HG03469 (cell line): ENCODE data around the gene RFWD3.
"Not testable (repeated sequence)": the region's sequence is repeated elsewhere in the genome, so short reads cannot be mapped to it uniquely, and the experiment has no call there.

ENCODE experiments used
- ATAC-seq: cut with Tn5 transposase; IDR thresholded peaks from one replicate; pipeline ENCODE4 v1.9.1; 2021; ENCODE audit warnings: mild to moderate bottlenecking, moderate library complexity, moderate number of reproducible peaks; ENCODE audit not compliant: unreplicated experiment

RFWD3 gene, protein sequence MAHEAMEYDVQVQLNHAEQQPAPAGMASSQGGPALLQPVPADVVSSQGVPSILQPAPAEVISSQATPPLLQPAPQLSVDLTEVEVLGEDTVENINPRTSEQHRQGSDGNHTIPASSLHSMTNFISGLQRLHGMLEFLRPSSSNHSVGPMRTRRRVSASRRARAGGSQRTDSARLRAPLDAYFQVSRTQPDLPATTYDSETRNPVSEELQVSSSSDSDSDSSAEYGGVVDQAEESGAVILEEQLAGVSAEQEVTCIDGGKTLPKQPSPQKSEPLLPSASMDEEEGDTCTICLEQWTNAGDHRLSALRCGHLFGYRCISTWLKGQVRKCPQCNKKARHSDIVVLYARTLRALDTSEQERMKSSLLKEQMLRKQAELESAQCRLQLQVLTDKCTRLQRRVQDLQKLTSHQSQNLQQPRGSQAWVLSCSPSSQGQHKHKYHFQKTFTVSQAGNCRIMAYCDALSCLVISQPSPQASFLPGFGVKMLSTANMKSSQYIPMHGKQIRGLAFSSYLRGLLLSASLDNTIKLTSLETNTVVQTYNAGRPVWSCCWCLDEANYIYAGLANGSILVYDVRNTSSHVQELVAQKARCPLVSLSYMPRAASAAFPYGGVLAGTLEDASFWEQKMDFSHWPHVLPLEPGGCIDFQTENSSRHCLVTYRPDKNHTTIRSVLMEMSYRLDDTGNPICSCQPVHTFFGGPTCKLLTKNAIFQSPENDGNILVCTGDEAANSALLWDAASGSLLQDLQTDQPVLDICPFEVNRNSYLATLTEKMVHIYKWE

GRCh38 chr16:74666425-74667254, at the start of gene RFWD3:
TSS of gene RFWD3 (minus strand) at chr16:74666877. CDS start at chr16:74661449, 5,428 bp downstream.
- peak; percentile 99 for ATAC-seq

GRCh38 chr16:74716355-74716754, 49.7 kb upstream of the RFWD3 start:
- ATAC-seq, result no peak

GRCh38 chr16:74713876-74714275, 47.2 kb upstream of the RFWD3 start:
- no peak for ATAC-seq

DNA sequence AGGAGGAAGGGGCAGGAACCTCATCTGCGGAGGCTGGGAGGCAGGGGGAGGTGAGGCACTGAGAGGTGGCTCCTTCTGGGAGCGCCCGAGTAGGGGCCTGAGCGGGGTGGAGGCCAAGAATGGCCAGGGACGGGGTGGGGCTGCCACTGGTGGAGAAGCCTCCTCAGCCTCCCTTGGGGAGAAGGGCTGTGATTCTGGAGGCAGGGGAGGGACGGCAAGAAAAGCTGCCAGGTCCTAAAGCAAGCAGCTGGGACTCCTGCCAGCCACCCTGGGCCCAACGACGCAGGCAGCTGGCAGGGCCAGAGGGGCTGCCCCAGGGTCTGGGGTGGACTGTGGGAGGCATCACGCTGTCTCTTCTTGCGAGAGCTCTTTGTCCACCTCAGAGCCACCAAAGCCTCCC, 46.6 kb upstream of the RFWD3 start:
- no peak for ATAC-seq

GRCh38 chr16:74711938-74712337, 45.3 kb upstream of the RFWD3 start:
- no peak for ATAC-seq

GRCh38 chr16:74710401-74710800, 43.7 kb upstream of the RFWD3 start:
- no peak for ATAC-seq

DNA sequence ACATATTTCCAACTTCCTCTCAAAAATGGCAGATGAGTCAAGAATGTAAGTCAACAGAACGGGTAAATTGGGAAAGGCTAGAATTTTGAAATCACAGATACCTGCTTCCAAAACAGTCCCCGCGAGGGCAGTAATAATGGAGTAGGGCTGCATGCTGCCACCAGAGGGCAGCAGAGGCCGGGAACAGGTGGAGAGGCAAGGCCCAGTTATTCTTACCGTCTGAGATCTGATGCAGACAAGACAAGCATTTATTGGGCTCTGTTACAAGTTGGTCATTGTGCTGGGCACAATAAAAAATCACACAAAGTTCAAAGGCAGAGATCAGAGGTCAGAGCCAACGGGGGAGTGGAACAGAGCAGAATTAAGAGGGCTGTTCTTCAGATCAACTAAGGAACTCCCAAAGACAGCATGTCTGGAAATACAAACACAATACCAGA, 42.8 kb upstream of the RFWD3 start:
- ATAC-seq, result peak; percentile 72

DNA sequence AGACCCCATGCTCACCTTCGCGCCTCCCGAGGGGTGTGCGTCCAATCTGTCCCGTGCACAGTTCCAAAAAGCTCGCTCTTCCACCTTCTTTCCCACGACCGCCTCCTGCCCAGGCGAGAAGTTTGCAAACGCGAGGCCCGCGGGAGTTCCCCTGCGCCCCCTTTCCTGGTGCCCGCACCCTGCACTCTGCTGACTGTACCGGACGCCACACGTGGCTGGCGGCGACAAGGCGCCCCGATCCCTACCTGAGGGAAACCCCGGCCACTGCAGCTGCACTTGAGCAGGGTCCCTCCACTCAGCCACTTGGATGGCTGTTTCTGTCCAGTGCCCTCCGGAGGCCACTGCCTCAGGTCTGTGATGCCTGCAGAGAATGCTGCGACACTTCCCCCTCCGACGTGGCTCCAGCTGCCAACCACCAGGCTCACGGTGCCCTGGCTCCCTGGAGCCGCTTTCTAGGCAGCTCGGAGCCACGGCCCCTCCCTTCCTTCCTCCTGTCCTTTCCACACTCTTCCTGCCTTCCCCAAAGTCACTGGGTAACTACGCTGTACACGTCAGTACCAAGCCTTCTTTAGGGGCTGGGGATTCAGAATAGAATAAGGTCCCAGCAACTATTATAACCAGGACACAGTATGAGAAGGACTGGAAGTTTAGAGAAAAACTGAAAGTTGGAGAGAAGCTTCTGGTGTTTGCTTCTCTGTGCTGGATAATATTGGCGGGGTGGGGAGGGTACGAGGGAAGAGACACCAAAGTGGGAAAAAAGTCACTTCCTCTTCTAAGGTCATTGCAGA, 34.0 kb upstream of the RFWD3 start, which contains the start of gene MLKL:
Gene MLKL, minus strand, starts transcription at position 425 of the 788 bp plus-strand sequence. CDS start 5,105 bp downstream, outside the sequence.
- ATAC-seq, result no peak

- ATAC-seq, result no peak
These were observed 33.4 kb upstream of the RFWD3 start for GRCh38 chr16:74700116-74700437.

DNA sequence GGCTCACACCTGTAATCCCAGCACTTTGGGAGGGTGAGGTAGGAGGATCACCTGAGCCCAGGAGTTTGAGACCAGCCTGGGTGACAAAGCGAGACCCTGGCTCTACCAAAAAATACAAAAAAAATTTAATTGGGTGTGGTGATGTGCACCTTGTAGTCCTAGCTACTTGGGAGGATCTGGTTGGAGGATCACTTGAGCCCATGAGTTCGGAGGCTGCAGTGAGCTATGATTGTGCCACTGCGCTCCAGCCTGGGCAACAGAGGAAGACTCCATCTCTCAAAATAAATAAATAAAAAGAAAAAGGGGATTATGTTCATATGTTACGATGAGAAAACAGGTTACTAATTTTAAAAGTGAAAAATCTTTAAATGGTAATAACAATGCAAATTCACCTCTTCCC, 33.0 kb upstream of the RFWD3 start:
- no peak for ATAC-seq

DNA sequence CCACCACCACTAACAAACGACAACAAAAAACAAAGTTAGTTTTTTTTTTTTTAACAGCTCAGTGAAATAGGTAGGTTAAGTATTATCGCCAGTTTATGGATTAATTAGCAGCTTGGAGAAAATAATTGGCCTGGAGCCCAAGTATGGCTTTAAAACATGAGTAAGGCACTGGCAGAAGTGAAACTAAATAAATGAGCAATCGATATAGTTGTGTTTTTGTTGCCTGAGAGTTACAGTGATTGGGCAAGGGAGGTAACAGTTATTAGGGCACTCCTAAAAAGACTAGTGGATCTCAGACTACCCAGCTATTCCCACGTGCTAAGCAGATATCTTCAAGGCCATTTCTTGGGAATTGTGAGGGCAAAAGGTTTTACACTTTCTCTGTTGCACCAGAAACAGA, 31.5 kb upstream of the RFWD3 start:
- no peak for ATAC-seq

DNA sequence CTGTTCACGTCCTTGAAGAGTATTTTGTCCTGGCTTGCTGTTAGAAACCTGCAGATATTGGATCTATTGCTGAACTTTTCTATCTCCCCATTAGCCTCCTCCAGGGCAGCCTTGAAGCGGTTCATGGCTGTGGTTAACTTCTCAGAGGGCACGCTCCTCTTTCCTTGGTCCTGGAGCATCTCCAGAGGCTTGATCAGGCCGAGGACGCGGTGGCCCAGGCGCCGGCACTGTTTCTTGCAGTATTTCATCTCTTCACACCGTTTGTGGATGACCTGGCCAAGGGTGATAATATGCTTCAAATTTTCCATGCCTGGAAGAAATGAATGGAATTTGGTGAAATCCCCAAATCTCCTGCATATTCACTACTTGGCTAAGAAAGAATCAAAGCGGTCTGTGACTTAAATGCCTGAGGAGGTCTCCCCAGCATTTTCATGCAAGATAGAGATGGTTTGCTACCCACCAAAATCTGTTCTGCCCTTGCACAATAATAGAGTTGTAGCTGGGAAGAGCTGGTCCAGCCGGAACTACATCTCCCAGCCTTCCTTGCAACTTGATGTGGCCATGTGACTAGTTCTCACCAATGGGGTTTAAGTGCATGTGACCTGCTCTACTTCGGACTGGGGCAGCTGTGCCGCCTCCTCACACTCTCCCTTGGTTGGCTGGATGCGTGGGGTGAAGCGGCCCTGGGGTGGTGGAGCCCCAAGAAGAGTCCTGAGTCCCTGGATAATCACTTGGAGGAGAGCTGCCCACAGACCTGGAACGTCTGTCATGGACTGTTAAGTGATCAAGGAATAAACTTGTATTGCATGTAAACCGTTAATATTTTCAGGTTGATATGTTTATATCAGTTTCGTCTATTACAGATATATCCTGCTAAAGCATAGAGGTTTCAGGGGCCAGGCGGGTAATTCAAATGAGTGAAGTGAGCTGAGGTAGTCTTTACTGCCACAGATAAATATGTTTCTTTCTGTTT, 29.1 kb upstream of the RFWD3 start:
- peak; percentile 86 for ATAC-seq

GRCh38 chr16:74691093-74691855, 24.6 kb upstream of the RFWD3 start:
- no peak for ATAC-seq

DNA sequence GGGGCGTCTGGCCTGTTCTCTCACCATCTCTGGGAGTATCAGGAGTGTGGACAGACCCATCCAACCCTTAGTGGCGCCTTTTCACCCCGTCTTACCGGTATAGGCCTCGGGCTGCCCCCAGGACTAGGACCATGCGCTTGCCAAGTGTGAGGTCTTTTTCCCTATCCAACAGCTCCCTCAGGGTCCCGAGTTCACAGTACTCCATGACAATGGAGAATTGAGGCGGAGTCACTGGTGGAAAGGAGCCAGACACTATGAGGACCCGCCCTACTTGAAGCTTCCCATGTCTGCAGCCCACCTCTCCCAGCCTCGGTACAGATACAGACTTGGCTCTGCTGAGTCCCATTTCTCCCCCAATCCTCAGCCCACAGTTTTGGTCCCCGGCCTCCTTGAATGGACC, 15.9 kb upstream of the RFWD3 start:
- ATAC-seq, result no peak

DNA sequence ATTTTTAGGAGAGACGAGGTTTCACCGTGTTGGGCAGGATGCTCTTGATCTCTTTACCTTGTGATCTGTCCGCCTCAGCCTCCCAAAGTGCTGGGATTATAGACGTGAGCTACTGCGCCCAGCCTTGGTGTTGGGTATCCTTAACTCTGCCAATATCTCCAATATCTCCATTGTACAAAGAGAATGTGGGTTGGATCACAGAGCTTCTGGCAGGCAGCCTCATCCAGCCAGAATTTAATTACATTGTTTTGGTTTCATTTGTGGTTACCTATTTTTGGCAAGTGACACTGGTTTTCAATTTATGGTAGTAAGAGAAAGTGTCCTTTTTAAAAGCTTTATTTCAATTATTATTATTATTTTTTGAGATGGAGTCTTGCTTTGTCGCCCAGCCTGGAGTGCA, 14.0 kb upstream of the RFWD3 start:
- ATAC-seq, result no peak

GRCh38 chr16:74679983-74680382, 13.3 kb upstream of the RFWD3 start:
- no peak for ATAC-seq

DNA sequence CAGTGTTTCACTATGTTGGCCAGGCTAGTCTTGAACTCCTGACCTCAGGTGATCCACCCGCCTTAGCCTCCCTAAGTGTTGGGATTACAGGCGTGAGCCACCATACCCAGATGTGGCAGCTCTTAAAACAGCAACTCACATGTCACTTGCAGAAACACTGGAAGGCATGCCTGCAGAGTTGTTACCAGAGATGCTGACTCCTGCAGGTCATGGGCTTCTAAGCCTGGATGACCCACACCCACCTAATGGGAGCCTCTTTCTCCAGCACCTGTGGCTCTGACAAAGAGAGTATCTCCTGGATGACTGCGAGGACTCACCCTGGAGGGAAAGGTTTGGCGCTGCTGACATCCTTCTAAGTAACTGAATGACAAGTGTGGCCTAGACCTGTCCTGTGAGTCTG, 11.2 kb upstream of the RFWD3 start:
- no peak for ATAC-seq

DNA sequence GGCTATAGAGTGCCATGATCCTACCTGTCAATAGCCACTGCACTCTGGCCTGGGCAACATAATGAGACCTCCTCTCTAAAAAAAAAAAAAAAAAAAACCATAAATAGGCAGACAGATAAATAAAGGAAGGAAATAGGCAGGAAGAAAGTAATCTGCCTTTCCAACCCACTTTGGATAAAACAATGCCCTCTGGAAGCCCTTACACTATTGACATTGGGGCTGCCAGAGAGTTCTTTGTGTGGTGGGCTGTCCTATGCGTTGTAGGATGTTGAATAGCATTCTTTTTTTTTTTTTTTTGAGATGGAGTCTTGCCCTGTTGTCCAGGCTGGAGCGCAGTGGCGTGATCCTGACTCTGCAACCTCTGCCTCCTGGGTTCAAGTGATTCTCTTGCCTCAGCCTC, 7.2 kb upstream of the RFWD3 start:
- no peak for ATAC-seq

DNA sequence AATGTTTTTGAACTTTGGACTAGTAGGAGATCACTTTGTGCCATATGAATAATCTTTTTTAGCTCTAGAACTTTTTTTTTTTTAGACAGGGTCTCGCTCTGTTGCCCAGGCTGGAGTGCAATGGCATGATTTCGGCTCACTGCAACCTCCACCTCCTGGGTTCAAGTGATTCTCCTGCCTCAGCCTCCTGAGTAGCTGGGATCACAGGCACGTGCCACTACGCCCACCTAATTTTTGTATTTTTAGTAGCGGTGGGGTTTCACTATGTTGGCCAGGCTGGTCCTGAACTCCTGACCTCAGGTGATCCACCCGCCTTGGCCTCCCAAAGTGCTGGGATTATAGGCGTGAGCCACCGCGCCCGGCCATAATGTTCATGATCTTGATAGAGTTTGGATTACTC, 2.2 kb upstream of the RFWD3 start:
- ATAC-seq, result not testable (repeated sequence)
